ENCODE results near the gene SLC25A42. TPM values are rescaled to one million over a fixed set of nuclear protein-coding genes. Genes with fewer than 3 reads are reported as not detected.

Gene SLC25A42
- total RNA-seq, 1 donor from 2014 or later, result 2.8 TPM

DNA sequence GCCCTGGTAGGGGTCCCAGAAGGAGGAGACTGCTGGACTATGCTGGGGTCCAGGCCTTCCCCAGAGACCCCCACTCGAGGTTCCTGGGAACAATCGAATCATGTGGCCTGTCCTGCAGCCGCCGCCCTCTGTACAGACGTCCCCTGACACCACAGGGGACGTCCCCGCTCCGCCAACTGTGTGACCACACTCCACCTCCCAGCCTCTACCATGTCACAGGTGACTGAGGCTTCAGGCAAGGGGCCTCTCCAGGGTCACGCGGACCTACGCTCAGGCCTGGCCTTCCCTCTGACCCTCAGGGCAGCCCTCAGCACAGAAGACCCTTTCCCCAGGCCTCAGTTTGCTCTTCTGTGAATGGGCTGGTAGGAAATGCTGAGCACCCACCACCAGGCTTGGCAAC is 87.6 kb downstream of the SLC25A42 start:
- no peak for DNase-seq (ENCODE audit: low read depth)
- Histone ChIP-seq H3K36me3 (ENCODE audit: control insufficient read depth, insufficient read depth, low read length) (no peaks in the 10 kb centered on the region), H3K4me3 (ENCODE audit: low read depth, low read length) (no peak overlapping the region), H3K27me3 (ENCODE audit: control insufficient read depth, insufficient read depth, low read length) (no peaks in the 10 kb centered on the region)
- TF ChIP-seq, protein P1, sequence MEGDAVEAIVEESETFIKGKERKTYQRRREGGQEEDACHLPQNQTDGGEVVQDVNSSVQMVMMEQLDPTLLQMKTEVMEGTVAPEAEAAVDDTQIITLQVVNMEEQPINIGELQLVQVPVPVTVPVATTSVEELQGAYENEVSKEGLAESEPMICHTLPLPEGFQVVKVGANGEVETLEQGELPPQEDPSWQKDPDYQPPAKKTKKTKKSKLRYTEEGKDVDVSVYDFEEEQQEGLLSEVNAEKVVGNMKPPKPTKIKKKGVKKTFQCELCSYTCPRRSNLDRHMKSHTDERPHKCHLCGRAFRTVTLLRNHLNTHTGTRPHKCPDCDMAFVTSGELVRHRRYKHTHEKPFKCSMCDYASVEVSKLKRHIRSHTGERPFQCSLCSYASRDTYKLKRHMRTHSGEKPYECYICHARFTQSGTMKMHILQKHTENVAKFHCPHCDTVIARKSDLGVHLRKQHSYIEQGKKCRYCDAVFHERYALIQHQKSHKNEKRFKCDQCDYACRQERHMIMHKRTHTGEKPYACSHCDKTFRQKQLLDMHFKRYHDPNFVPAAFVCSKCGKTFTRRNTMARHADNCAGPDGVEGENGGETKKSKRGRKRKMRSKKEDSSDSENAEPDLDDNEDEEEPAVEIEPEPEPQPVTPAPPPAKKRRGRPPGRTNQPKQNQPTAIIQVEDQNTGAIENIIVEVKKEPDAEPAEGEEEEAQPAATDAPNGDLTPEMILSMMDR (IDR thresholded peaks at IDR 0.05; ENCODE audit: insufficient read depth, low read length, poor library complexity, severe bottlenecking), result no peak

DNA sequence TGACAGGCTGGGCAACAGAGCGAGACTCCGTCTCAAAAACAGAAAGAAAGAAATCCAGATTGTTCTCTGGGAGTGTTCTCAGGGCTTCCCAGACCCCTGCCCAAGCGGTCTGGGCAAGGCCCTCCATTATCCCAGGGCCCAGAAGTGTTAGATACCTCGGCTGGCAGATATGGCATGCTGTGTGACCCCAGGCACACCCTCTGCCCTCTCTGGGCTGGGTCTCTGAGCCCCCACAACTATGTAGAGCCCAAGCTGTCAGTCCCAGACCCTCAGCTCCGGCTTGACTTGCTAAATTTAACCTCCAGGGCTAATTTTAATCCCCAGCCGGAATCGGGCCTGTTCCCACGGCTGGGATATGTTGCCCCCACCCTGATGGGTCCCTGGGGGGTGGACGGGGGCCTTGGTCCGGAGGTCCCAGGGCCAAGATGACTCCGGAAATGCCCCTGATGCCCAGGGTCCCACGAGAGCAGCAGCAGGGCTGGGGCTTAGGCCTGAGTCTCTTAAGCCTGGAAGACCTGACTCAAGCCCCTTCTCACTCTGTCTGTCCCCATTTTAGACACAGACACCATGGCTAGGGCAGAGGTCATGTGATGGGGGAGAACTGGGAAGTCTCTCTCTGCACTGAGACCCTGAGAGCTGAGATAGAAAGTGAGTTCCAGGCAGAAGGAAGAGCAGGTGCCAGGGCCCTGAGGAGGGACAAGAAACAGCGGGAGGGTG is 89.0 kb downstream of the SLC25A42 start:
- Histone ChIP-seq H3K27me3 (ENCODE audit: control insufficient read depth, insufficient read depth, low read length) (no peaks in the 10 kb centered on the region), H3K36me3 (ENCODE audit: control insufficient read depth, insufficient read depth, low read length) (no peaks in the 10 kb centered on the region), H3K4me3 (ENCODE audit: low read depth, low read length) (no peak overlapping the region)
- TF ChIP-seq, protein P1 (IDR thresholded peaks at IDR 0.05; ENCODE audit: insufficient read depth, low read length, poor library complexity, severe bottlenecking), result no peak
- no peak for DNase-seq (ENCODE audit: low read depth)

DNA sequence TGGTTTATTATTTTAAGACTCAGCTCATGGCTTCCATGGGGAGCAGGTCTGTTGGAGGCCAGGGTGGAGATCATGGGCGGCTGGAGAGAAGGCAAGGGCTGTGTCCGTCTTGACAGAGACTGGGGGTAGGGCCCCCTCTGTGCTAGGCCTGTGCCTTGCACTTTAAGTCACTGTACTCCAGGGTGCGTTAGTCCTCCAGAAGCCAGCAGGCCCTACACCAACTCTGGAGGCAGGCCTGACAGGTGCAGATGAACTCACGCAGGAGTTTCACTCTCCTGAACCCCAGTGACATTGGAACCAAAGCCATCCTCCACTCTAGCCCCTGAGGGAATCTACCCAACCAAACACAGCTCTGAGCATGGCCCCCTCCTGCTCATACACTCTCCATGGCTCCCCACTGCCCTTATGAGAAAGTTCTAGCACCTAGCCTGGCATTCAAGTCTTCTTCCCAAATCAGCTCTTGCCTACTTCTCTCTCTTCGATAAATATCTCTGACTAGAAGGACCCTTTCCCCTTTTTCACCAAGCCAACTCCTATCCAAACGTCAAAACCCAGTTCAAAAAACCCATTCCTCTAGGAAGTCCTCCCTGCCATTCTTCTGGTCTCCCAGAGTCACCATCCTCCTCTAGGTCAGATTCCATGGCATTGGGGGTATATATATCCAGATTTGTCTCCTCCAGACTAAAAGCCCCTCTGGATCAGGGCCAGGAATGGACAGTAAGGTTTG is 91.1 kb downstream of the SLC25A42 start:
- Histone ChIP-seq H3K4me3 (ENCODE audit: low read depth, low read length) (no peak overlapping the region), H3K27me3 (ENCODE audit: control insufficient read depth, insufficient read depth, low read length) (no peaks in the 10 kb centered on the region), H3K36me3 (ENCODE audit: control insufficient read depth, insufficient read depth, low read length) (no peaks in the 10 kb centered on the region)
- TF ChIP-seq, protein P1 (IDR thresholded peaks at IDR 0.05; ENCODE audit: insufficient read depth, low read length, poor library complexity, severe bottlenecking), result no peak
- DNase-seq (ENCODE audit: low read depth), result no peak

DNA sequence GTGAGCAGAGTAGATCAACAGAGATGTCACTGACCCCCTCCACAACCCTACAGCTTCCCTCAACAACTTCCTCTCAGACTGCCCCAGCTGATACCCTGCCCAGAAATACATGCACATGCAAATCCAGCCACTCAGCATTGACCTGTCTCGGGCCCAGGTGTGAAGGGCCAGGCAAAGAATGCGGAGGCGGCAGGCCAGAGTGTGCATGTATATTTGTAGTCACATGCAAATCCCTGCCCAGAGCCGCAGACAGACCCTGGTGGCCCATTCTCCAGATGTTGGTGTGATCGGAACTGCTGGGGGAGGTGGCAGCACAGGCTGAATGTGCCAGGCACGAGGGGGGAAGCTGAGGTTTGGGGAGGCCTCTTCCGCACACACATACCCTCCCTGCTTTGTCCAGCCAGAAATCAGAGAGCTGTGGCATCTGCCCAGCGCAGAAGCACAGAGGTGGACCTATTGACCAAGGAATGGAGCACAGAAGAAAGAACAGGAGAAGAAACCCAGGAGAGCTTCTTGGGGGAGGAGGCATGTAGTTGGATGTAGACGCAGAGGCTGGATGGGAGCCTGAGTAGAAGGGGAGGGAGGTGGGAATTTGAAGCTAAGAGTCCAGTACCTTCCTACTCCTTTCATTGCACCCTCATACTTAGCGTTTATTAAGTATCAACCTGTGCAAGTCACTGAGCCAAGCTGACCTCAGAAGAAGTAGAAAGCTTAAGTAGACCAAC is 91.9 kb downstream of the SLC25A42 start:
- DNase-seq (ENCODE audit: low read depth), result no peak
- TF ChIP-seq, protein P1 (IDR thresholded peaks at IDR 0.05; ENCODE audit: insufficient read depth, low read length, poor library complexity, severe bottlenecking), result no peak
- no peak overlapping the region for H3K4me3 ChIP-seq (ENCODE audit: low read depth, low read length)
- no peaks in the 10 kb centered on the region for H3K27me3 ChIP-seq (ENCODE audit: control insufficient read depth, insufficient read depth, low read length)
- no peaks in the 10 kb centered on the region for H3K36me3 ChIP-seq (ENCODE audit: control insufficient read depth, insufficient read depth, low read length)

DNA sequence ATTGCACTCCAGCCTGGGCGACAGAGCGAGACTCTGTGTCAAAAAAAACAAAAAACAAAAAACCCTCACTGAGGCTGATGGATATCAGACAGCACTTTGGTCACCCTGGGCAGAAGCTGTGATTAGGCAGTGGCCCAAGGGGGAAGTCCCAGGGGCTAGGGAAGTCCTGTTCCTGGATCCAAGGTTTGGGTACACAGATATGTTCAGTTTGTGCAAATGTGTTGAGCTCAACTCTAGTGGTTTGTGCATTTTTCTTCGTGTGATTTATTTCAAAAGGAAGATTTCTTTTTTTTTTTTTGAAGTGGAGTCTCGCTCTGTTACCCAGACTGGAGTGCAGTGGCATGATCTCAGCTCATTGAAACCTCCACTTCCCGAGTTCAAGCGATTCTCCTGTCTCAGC is 94.0 kb downstream of the SLC25A42 start:
- H3K27me3 ChIP-seq (ENCODE audit: control insufficient read depth, insufficient read depth, low read length), result no peaks in the 10 kb centered on the region
- TF ChIP-seq, protein P1 (IDR thresholded peaks at IDR 0.05; ENCODE audit: insufficient read depth, low read length, poor library complexity, severe bottlenecking), result no peak

More for the DNA sequence above, 94.0 kb downstream of the SLC25A42 start:
- H3K4me3 ChIP-seq (ENCODE audit: low read depth, low read length), result no peak overlapping the region
- no peak for DNase-seq (ENCODE audit: low read depth)
- H3K36me3 ChIP-seq (ENCODE audit: control insufficient read depth, insufficient read depth, low read length), result no peaks in the 10 kb centered on the region

Data from kidney epithelial cell (primary cell).